Gastrocnemius medialis (tissue), 4 donors: ENCODE measurements around the gene COG4. TPM values are rescaled to one million over a fixed set of nuclear protein-coding genes. Genes with fewer than 3 reads are reported as not detected.

Experiments
- ATAC-seq, 2 donors: fragments of 150-250 bp; one replicate each; pipeline ENCODE4 v1.9.1; 2016
- DNase-seq, 2 donors: peaks; one replicate each; pipeline ENCODE4 v3.0.0-alpha.2; 2019
- H3K27ac ChIP-seq, 4 donors: fragments of 200-600 bp; sonication (generic); 1 replicate in 1 of 4; 2 replicates in 3 of 4; pipeline ENCODE4 v1.5.1; 2016 to 2018; ENCODE audit warnings: mild to moderate bottlenecking in 2 of 4, moderate library complexity in 1 of 4
- H3K27me3 ChIP-seq, 3 donors: fragments of 200-600 bp; sonication (generic) in 2 of 3; 1 replicate in 1 of 3; 2 replicates in 2 of 3; pipeline versions ENCODE4 v1.5.1 to v1.6.0; 2016 to 2019; ENCODE audit warnings: mild to moderate bottlenecking in 1 of 3, moderate library complexity in 1 of 3
- H3K36me3 ChIP-seq, 2 donors: fragments of 200-600 bp; sonication (generic) in 1 of 2; one replicate each; pipeline ENCODE4 v1.5.1; 2017 to 2018
- H3K4me1 ChIP-seq, 2 donors: fragments of 200-600 bp; sonication (generic) in 1 of 2; one replicate each; pipeline ENCODE4 v1.5.1; 2016 to 2017; ENCODE audit warnings: mild to moderate bottlenecking in 2 of 2
- H3K4me3 ChIP-seq, 4 donors: fragments of 200-600 bp; sonication (generic) in 3 of 4; 1 replicate in 1 of 4; 2 replicates in 3 of 4; pipeline ENCODE4 v1.5.1; 2016 to 2019; ENCODE audit warnings: mild to moderate bottlenecking in 2 of 4
- H3K9me3 ChIP-seq, 3 donors: fragments of 200-600 bp; sonication (generic) in 2 of 3; 1 replicate in 1 of 3; 2 replicates in 2 of 3; pipeline ENCODE4 v1.5.1; 2016 to 2019
- CTCF ChIP-seq, 5 experiments: fragments of 450-650 bp in 3 of 5; fragments of 200-600 bp in 2 of 5; sonication (generic) in 2 of 5; IDR thresholded peaks in 4 of 5; conservative IDR thresholded peaks in 1 of 5; 1 replicate in 4 of 5; 2 replicates in 1 of 5; pipeline ENCODE4 v1.5.1; 2016 to 2019; ENCODE audit warnings: antibody characterized with exemption in 5 of 5, mild to moderate bottlenecking in 3 of 5, moderate library complexity in 3 of 5
- POLR2A ChIP-seq, 2 donors: fragments of 450-650 bp; IDR thresholded peaks; one replicate each; pipeline ENCODE4 v1.6.1; 2017; ENCODE audit warnings: antibody characterized with exemption in 2 of 2, mild to moderate bottlenecking in 2 of 2, moderate library complexity in 2 of 2
- in situ Hi-C, 4 donors: fragments of 200-750 bp; cut with MboI; loops; one replicate each; pipeline versions ENCODE4 v1.15.0 to v1.8.0; 2017; ENCODE audit warnings: low sequenced_read_pairs in 4 of 4
- intact Hi-C: fragments of 100-400 bp; cut with DNase I; formaldehyde crosslinking; loops from one replicate; pipeline ENCODE4 v1.15.1; 2023; ENCODE audit warnings: low total_unique reads
- total RNA-seq, 4 donors: library from RNA; depleted of rRNA; stranded (reverse); fragments of >200 nt; gene quantifications; one replicate each; pipeline versions ENCODE4 v1.1.0 to v1.2.3, GENCODE V29; 2016

The COG4 gene
- total RNA-seq, 4 donors from 2014 or later, result 71.8 to 113 (median 82.0) TPM

- H3K4me3 ChIP-seq, result no peak overlapping the region
- H3K9me3 ChIP-seq, result no peaks in the 10 kb centered on the region
- in situ Hi-C loops, result no loop called here
- no peaks in the 10 kb centered on the region for H3K27me3 ChIP-seq
- DNase-seq, result no peak
- intact Hi-C loops, result no loop called here
- H3K36me3 ChIP-seq, result no peaks in the 10 kb centered on the region
- H3K27ac ChIP-seq, result no peak overlapping the region
- ATAC-seq, result no peak
- peaks cover 0 to 3% of the 10 kb centered on the region in 2 donors for H3K4me1 ChIP-seq
- no peak for TF ChIP-seq CTCF (IDR thresholded peaks at IDR 0.05 in 4 of 5, conservative IDR thresholded peaks at IDR 0.05 in 1 of 5)
- TF ChIP-seq POLR2A (IDR thresholded peaks at IDR 0.05), result no peak
Measured at GRCh38 chr16:70444249-70445063, 78.9 kb downstream of the COG4 start.

GRCh38 chr16:70442344-70442743 is 81.0 kb downstream of the COG4 start:
- ATAC-seq, result no peak
- intact Hi-C loops, result no loop called here

GRCh38 chr16:70441406-70441990 is 81.9 kb downstream of the COG4 start:
- H3K9me3 ChIP-seq, result no peaks in the 10 kb centered on the region
- H3K4me1 ChIP-seq, result peaks cover 19 to 23% of the 10 kb centered on the region in 2 donors
- H3K27me3 ChIP-seq, result no peaks in the 10 kb centered on the region
- intact Hi-C loops (no loop called here), in situ Hi-C loops (no loop called here)
- ATAC-seq (no peak), DNase-seq (no peak)
- no peak overlapping the region for H3K27ac ChIP-seq
- no peak overlapping the region for H3K4me3 ChIP-seq
- no peaks in the 10 kb centered on the region for H3K36me3 ChIP-seq
- TF ChIP-seq CTCF (IDR thresholded peaks at IDR 0.05 in 4 of 5, conservative IDR thresholded peaks at IDR 0.05 in 1 of 5) (no peak), POLR2A (IDR thresholded peaks at IDR 0.05) (no peak)

More at GRCh38 chr16:70442344-70442743, 81.0 kb downstream of the COG4 start:
- in situ Hi-C loops, result no loop called here
- no peaks in the 10 kb centered on the region for H3K9me3 ChIP-seq
- DNase-seq, result no peak
- peaks cover 10 to 15% of the 10 kb centered on the region in 2 donors for H3K4me1 ChIP-seq
- no peaks in the 10 kb centered on the region for H3K36me3 ChIP-seq
- H3K27me3 ChIP-seq, result no peaks in the 10 kb centered on the region
- no peak overlapping the region for H3K4me3 ChIP-seq
- no peak overlapping the region for H3K27ac ChIP-seq
- TF ChIP-seq POLR2A (IDR thresholded peaks at IDR 0.05), result no peak
- TF ChIP-seq CTCF (IDR thresholded peaks at IDR 0.05 in 4 of 5, conservative IDR thresholded peaks at IDR 0.05 in 1 of 5), result no peak

GRCh38 chr16:70440009-70440692 is 83.2 kb downstream of the COG4 start:
- H3K4me1 ChIP-seq, result peaks cover 28 to 37% of the 10 kb centered on the region in 2 donors
- H3K4me3 ChIP-seq, result peak overlapping the region in 1 of 4 donors; percentile 75
- no peak for DNase-seq
- H3K27ac ChIP-seq, result peak overlapping the region in 2 of 4 donors; percentile 84 to 85
- no peaks in the 10 kb centered on the region for H3K9me3 ChIP-seq
- TF ChIP-seq CTCF (IDR thresholded peaks at IDR 0.05 in 4 of 5, conservative IDR thresholded peaks at IDR 0.05 in 1 of 5) (no peak), POLR2A (IDR thresholded peaks at IDR 0.05) (no peak)
- in situ Hi-C loops (no loop called here), intact Hi-C loops (no loop called here)
- H3K27me3 ChIP-seq, result no peaks in the 10 kb centered on the region
- no peak for ATAC-seq
- H3K36me3 ChIP-seq, result no peaks in the 10 kb centered on the region
